PC-9 (cell line): ENCODE results near the gene CDKN2D.

ENCODE experiments used
- EZH2 ChIP-seq: fragments of 200-600 bp; sonication (generic); IDR thresholded peaks from 2 replicates; pipeline ENCODE4 v1.8.0; 2017; ENCODE audit warnings: antibody characterized with exemption, low read depth
- TF ChIP-seq, protein P1 (sequence below): fragments of 200-600 bp; sonication (generic); conservative IDR thresholded peaks from 2 replicates; pipeline ENCODE4 v1.6.1; 2017; ENCODE audit warnings: mixed run types, antibody characterized with exemption, mild to moderate bottlenecking, moderate library complexity

DNA sequence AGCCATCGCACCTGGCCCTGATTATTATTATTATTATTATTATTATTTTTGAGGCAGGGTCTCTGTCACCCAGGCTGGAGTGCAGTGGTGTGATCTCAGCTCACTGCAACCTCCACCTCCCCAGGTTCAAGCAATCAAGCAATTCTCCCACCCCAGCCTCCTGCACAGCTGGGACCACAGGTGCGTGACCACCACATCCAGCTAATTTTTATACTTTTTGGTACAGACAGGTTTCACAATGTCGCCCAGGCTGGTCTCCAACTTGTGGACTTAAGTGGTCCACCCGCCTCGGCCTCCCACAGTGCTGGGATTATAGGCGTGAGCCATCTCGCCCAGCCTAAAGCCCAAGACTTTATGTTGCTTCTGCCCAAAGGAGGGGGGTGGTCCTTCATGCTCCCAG lies 24.4 kb upstream of the CDKN2D start:
- TF ChIP-seq, protein P1, sequence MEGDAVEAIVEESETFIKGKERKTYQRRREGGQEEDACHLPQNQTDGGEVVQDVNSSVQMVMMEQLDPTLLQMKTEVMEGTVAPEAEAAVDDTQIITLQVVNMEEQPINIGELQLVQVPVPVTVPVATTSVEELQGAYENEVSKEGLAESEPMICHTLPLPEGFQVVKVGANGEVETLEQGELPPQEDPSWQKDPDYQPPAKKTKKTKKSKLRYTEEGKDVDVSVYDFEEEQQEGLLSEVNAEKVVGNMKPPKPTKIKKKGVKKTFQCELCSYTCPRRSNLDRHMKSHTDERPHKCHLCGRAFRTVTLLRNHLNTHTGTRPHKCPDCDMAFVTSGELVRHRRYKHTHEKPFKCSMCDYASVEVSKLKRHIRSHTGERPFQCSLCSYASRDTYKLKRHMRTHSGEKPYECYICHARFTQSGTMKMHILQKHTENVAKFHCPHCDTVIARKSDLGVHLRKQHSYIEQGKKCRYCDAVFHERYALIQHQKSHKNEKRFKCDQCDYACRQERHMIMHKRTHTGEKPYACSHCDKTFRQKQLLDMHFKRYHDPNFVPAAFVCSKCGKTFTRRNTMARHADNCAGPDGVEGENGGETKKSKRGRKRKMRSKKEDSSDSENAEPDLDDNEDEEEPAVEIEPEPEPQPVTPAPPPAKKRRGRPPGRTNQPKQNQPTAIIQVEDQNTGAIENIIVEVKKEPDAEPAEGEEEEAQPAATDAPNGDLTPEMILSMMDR: no peak
- no peak for TF ChIP-seq EZH2
